Fibroblast of pulmonary artery (primary cell): ENCODE measurements around the gene PI16.
"Not testable (repeated sequence)": the region's sequence is repeated elsewhere in the genome, so short reads cannot be mapped to it uniquely, and the experiment has no call there.

Source experiments
- DNase-seq: peaks from one replicate; pipeline ENCODE4 v3.0.0-alpha.2; 2010; ENCODE audit warnings: low read depth
- H3K4me3 ChIP-seq: replicated peaks from 2 replicates; pipeline ENCODE4 v1.5.1; 2011; ENCODE audit warnings: low read depth, mild to moderate bottlenecking, control low read depth, low read length, moderate library complexity
- TF ChIP-seq, protein P1 (sequence below): IDR thresholded peaks from 2 replicates; pipeline ENCODE4 v1.5.1; 2011; ENCODE audit warnings: mild to moderate bottlenecking, control low read depth, low read length, inconsistent platforms; ENCODE audit errors: missing control alignments

Gene PI16

DNA sequence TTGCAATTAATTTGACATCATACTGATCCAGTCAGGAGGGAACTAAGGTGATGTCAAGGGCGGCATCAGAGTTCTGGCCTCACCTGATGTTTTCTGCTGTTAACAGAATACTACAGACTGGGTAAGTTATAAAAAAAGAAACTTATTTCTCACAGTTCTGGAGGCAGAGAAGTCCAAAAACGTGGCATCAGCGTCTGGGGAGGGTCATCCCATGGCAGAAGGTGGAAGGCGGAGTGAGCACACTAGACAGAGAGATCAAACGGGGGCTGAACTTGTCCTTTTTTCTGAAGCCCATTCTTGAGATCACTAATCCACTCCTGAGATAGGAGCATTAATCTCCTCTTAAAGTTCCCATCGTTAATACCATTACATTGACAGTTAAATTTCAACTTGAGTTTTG is 34.7 kb downstream of the PI16 start:
- TF ChIP-seq, protein P1, sequence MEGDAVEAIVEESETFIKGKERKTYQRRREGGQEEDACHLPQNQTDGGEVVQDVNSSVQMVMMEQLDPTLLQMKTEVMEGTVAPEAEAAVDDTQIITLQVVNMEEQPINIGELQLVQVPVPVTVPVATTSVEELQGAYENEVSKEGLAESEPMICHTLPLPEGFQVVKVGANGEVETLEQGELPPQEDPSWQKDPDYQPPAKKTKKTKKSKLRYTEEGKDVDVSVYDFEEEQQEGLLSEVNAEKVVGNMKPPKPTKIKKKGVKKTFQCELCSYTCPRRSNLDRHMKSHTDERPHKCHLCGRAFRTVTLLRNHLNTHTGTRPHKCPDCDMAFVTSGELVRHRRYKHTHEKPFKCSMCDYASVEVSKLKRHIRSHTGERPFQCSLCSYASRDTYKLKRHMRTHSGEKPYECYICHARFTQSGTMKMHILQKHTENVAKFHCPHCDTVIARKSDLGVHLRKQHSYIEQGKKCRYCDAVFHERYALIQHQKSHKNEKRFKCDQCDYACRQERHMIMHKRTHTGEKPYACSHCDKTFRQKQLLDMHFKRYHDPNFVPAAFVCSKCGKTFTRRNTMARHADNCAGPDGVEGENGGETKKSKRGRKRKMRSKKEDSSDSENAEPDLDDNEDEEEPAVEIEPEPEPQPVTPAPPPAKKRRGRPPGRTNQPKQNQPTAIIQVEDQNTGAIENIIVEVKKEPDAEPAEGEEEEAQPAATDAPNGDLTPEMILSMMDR = no peak
- DNase-seq = no peak
- no peak overlapping the region for H3K4me3 ChIP-seq

- DNase-seq, H3K4me3 ChIP-seq: not testable (repeated sequence)
These were observed 35.9 kb downstream of the PI16 start for GRCh38 chr6:36990401-36990800.

DNA sequence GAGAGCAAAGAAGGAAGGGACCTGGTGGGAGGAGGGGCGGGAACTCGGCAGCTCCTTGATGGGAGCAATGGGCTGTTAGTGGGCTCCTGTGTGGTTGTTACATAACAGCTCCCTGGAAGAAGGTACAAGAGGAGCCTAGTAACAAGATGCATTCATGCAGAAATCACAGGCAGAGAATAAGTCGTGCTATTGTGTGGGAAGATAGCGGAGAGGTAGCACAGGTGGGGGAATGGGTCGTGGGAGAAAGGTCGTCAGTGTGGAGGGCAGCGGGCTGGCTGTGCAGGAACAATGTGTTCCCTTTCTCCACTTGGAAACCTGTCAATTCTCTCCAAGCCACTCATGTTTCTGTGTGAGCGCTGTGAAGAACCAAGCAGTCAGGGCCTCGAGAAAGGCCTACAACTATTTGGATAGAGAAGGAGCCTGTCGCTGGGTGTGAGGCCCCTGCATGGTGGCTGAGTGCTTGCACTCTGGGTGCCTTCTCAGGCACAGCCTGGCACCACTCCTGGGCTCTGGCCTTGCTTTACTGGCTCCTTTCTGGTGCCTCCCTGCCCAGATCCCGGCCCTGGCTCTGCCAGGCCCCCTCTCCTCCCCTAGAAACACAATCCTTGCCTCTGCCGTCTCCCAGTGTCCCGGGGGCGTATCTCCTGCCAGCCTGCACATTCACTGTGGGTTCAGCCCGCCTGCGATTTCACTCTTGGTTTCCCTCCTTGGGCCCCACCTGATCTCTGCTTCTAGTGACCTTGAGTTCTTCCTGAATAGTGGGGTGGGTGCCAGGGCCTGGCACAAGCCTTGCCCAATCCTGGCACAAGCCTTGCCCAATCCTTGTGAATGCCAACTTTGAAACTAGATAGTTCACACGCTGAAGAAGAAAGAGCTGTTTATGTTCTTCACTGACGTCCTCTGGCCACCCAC is 43.5 kb downstream of the PI16 start:
- TF ChIP-seq, protein P1 = no peak
- no peak for DNase-seq
- H3K4me3 ChIP-seq = no peak overlapping the region

DNA sequence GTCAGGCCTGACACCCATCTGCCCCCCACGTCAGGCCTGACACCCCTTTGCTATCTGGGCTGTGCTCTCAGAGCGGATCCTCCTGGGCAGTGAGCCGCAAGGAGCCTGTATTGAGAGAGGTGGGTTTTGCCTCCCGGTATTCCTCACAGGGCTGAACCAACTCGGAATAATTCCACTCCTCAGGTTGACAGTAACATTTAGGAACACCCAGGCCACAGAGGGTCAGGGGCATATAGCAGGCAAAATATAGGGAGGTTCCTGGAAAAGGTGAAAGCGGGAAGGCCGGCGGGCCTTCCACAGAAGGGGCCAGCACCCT is 44.1 kb downstream of the PI16 start:
- TF ChIP-seq, protein P1 = no peak
- no peak for DNase-seq
- no peak overlapping the region for H3K4me3 ChIP-seq

DNA sequence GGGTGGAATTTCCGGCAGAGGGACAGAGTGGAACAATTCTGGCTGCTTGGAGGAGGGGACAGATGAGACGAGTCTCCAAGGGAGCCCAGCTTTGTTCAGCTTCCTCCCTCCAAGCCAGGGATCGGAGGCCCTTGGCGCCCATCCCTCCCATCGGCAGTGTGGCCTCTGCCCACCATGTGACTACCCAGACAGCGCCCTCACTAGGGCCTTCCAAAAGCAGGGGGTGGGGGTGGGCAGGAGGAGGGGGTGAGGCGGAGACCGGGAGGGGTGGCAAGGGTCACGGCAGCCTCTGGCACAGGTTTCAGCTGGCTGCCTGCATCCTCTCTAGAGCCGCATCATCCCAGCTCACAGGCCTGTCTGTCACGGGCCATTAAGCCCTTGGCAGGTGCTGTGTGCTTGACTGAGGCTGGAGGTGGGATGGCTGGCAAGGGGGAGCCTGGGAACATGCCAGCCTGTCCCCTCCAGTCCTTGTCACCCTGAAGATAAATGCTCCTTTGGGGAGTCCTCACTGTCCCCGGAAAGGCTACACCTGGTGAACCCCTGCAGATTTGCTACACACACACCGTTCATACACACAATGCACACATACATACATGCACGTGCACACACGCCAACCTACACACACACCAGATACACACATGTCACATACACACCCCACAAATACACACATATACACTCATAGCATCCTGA is 44.7 kb downstream of the PI16 start:
- TF ChIP-seq, protein P1 = no peak
- no peak overlapping the region for H3K4me3 ChIP-seq
- no peak for DNase-seq

- TF ChIP-seq, protein P1 = no peak
- no peak overlapping the region for H3K4me3 ChIP-seq
- DNase-seq = no peak
These were observed 45.2 kb downstream of the PI16 start for GRCh38 chr6:36999751-37000125.

GRCh38 chr6:37004044-37004980 is 49.8 kb downstream of the PI16 start:
- TF ChIP-seq, protein P1 = no peak
- H3K4me3 ChIP-seq = no peak overlapping the region
- no peak for DNase-seq
